BJ (cell line): Measurements from ENCODE around the gene AMOTL2. TPM values are rescaled to one million over a fixed set of nuclear protein-coding genes. Genes with fewer than 3 reads are reported as not detected.

Experiments
- CTCF ChIA-PET: fragments of 350-600 bp; formaldehyde crosslinking; extraction: SDS; loops from one replicate; lab custom pipeline; 2021; ENCODE audit warnings: antibody characterized with exemption, inconsistent platforms; lab: Yijun Ruan, JAX
- POLR2A ChIA-PET: fragments of 300-600 bp; sonication (Branson Sonifier 250); formaldehyde crosslinking; extraction: SDS; loops from one replicate; lab custom pipeline; 2021; ENCODE audit warnings: antibody characterized with exemption; lab: Charles Lee
- DNase-seq: peaks from one replicate; pipeline ENCODE4 v3.0.0-alpha.2; 2011; ENCODE audit warnings: low read depth
- H3K27me3 ChIP-seq: 2 replicates; pipeline ENCODE4 v1.6.0; 2011; ENCODE audit warnings: low read length; ENCODE audit not compliant: control insufficient read depth, insufficient read depth
- H3K36me3 ChIP-seq: 2 replicates; pipeline ENCODE4 v1.5.1; 2011; ENCODE audit warnings: low read length; ENCODE audit not compliant: control insufficient read depth, insufficient read depth
- H3K4me3 ChIP-seq: 2 replicates; pipeline ENCODE4 v1.5.1; 2011; ENCODE audit warnings: low read depth, mild to moderate bottlenecking, control low read depth, low read length
- polyA plus RNA-seq: library from polyadenylated mRNA; depleted of rRNA; stranded (reverse); fragments of >200 nt; gene quantifications from 2 replicates; pipeline ENCODE4 v1.2.3, GENCODE V29; 2011
- TF ChIP-seq, protein P1 (sequence below): IDR thresholded peaks from 2 replicates; pipeline ENCODE4 v1.5.1; 2011; ENCODE audit warnings: low read depth, mild to moderate bottlenecking, control low read depth, inconsistent platforms, low read length, moderate library complexity; ENCODE audit not compliant: insufficient read depth

AMOTL2 gene
- polyA plus RNA-seq, 1 experiment = 199 TPM

DNA sequence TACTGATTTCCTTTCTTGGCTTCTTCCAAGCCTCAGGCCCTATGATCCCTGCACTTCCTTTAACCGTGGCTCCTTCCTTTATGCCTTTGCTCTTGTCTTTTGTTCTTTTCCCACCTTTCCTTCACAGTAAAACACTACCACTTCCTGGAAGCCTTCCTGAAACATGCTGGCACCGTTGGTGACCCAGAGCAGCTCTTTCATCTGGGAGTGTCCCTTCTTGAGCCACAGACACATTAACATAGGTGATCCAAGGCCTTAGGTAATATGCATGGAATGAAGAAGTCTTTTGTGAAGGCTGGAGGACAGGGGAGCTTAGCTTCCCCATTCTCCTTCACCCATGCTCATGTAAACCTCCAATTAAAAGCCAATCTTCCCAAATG lies 39.4 kb downstream of the AMOTL2 start:
- Histone ChIP-seq H3K4me3 (no peak overlapping the region), H3K27me3 (no peaks in the 10 kb centered on the region), H3K36me3 (no peaks in the 10 kb centered on the region)
- ChIA-PET POLR2A (interaction anchor here (0.8 to 1.0 kb wide), 3 partner anchors 18 to 35 kb away, joined by 3 to 7 read pairs (median 3); no protein-coding TSS in a partner anchor), CTCF (interaction anchor here (0.8 to 1.1 kb wide), 5 partner anchors 10 to 139 kb away, joined by 3 to 4 read pairs (median 3); no protein-coding TSS in a partner anchor)
- no peak for DNase-seq
- TF ChIP-seq, protein P1, sequence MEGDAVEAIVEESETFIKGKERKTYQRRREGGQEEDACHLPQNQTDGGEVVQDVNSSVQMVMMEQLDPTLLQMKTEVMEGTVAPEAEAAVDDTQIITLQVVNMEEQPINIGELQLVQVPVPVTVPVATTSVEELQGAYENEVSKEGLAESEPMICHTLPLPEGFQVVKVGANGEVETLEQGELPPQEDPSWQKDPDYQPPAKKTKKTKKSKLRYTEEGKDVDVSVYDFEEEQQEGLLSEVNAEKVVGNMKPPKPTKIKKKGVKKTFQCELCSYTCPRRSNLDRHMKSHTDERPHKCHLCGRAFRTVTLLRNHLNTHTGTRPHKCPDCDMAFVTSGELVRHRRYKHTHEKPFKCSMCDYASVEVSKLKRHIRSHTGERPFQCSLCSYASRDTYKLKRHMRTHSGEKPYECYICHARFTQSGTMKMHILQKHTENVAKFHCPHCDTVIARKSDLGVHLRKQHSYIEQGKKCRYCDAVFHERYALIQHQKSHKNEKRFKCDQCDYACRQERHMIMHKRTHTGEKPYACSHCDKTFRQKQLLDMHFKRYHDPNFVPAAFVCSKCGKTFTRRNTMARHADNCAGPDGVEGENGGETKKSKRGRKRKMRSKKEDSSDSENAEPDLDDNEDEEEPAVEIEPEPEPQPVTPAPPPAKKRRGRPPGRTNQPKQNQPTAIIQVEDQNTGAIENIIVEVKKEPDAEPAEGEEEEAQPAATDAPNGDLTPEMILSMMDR = no peak

DNA sequence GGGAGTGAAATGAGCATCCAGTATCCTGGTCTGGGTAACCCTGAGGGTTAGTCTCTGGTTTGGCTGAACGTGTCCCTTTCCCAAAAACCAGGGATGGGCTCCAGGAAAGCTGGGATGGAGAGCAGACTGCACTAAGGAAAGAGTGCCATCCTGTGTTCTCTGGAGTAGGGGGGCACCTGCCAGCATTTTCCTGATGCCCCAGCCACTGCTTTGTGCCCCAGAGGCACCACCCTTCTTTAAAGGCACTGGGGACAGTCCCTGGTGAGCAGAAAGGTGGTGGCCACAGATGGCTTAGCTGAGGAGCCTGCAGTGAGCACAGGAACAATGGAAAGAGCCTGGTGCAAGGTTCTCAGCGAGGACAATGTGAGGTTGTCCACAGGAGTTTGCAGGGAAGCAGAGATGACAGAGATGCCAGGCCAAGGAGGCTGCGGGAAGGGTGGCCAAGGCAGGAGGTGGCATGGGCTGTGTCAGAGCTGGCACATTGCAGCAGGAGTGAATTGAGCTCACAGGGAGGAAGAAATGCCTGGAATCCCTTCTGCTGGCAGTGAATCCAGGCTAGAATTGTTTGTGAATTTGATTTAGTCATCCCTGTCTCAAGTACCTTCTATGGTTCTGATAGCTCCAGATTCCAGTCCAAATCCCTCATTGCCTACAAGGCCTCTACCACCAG lies 39.9 kb downstream of the AMOTL2 start:
- CTCF ChIA-PET = interaction anchor here (0.8 to 1.1 kb wide), 5 partner anchors 10 to 139 kb away, joined by 3 to 4 read pairs (median 3); no protein-coding TSS in a partner anchor
- POLR2A ChIA-PET = interaction anchor here (0.8 to 1.0 kb wide), 2 partner anchors 18 to 21 kb away, joined by 3 read pairs; no protein-coding TSS in a partner anchor
- no peaks in the 10 kb centered on the region for H3K27me3 ChIP-seq
- TF ChIP-seq, protein P1 = no peak
- no peaks in the 10 kb centered on the region for H3K36me3 ChIP-seq
- H3K4me3 ChIP-seq = no peak overlapping the region
- no peak for DNase-seq

DNA sequence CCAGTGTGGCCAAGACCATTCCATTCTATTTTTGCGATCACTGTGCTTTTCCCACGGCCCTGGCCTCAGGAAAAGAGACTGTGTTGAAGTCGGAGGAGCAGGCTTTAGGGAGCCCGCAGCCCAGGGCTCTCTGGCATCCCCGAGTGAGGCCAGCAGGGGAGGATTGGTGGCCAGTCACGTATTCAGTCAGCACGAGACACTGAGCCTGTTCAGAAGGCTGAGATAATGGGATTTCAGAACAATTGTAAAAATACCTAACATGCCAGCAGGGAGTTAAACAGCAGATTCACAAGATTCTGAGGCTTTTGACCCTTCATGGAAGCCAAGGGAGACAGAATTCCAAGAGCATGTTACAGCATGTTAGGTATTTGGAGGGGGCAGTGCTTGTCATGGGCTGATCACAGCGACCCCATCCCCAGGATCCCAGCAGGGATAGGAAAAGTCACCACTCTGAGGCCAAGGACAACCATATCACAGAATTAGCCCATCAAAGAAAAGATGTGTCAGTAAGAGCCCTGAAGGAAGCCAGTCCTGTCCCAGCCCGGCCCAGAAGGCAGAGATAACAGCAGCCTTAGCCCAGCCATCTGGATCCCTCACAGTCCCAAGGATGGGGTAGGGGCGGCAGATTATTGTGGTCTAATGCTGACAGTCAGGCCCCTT lies 40.6 kb downstream of the AMOTL2 start:
- CTCF ChIA-PET = interaction anchor here (1.0 to 1.1 kb wide), 2 partner anchors 11 to 24 kb away, joined by 3 to 4 read pairs; no protein-coding TSS in a partner anchor
- Histone ChIP-seq H3K36me3 (no peaks in the 10 kb centered on the region), H3K4me3 (no peak overlapping the region), H3K27me3 (no peaks in the 10 kb centered on the region)
- DNase-seq = peak; percentile 98
- POLR2A ChIA-PET = no interaction called here
- TF ChIP-seq, protein P1 = peak; percentile 53

DNA sequence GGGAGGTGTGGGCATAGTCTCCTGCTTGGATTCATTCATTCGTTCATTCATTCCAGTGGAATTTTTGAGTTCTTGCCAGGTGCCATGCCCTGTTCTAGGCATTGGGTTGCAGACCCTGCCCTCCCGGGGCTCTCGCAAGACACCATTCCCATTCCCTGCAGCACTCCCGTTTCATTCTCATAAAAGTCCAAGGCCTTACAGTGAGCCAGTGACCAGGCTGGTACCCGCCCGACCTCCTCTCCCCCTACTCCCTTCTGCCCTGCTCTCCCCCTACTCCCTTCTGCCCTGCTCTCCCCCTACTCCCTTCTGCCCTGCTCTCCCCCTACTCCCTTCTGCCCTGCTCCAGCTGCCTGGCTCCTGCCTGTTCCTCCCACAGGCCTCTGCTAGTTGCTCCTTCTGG lies 41.9 kb downstream of the AMOTL2 start:
- DNase-seq = no peak
- no peaks in the 10 kb centered on the region for H3K36me3 ChIP-seq
- TF ChIP-seq, protein P1 = no peak
- CTCF ChIA-PET = interaction anchor here (0.9 to 2.2 kb wide), 8 partner anchors 8 to 148 kb away, joined by 3 to 8 read pairs (median 3); no protein-coding TSS in a partner anchor
- no peaks in the 10 kb centered on the region for H3K27me3 ChIP-seq
- no peak overlapping the region for H3K4me3 ChIP-seq
- POLR2A ChIA-PET = interaction anchor here (0.6 to 1.1 kb wide), 2 partner anchors 31 to 132 kb away, joined by 3 to 8 read pairs; no protein-coding TSS in a partner anchor

DNA sequence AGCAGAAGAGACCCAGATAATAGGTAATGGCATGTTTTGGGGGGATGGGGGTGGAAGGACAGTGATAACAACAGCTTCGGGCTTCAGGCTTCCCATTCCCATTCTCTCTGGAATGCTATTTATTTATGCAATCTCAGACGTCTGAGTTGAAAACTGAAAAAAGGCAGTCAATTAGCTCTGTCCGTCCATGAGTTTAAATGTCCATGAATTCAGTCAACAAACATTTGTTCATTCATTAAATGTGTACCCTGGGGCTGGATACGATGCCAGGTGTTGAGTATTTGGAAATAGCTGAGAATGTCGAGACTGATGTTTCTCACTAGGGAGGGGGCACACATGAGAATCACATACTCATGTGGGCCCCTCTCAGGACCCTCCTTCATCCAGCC lies 42.4 kb downstream of the AMOTL2 start:
- TF ChIP-seq, protein P1 = no peak
- no peak for DNase-seq
- ChIA-PET POLR2A (interaction anchor here (0.6 to 1.4 kb wide), 8 partner anchors 9 to 154 kb away, joined by 3 to 8 read pairs (median 4); partner anchors contain the start of genes ANAPC13 and CEP63), CTCF (interaction anchor here (0.8 to 2.2 kb wide), 11 partner anchors 9 to 149 kb away, joined by 3 to 12 read pairs (median 3); no protein-coding TSS in a partner anchor)
- Histone ChIP-seq H3K36me3 (no peaks in the 10 kb centered on the region), H3K4me3 (peak overlapping the region; percentile 20), H3K27me3 (no peaks in the 10 kb centered on the region)
